ENCODE measurements around the gene DOK7.

- TF ChIP-seq CTCF (conservative IDR thresholded peaks at IDR 0.05; ENCODE audit: low read depth, low read length) (no peak), EZH2 (IDR thresholded peaks at IDR 0.05; ENCODE audit: borderline replicate concordance, low read depth, low read length, poor library complexity, severe bottlenecking) (no peak)
These were observed 18.6 kb upstream of the DOK7 start for GRCh38 chr4:3444351-3445110.

All from A673 (cell line).